Spleen (tissue), 7 donors: Measurements from ENCODE around the gene WDR74.

Experiments
- CTCF ChIP-seq, 11 experiments: fragments of 200-600 bp in 7 of 11; fragments of 450-650 bp in 4 of 11; sonication (generic) in 4 of 11; IDR thresholded peaks in 8 of 11; conservative IDR thresholded peaks in 3 of 11; 1 replicate in 7 of 11; 2 replicates in 4 of 11; pipeline versions ENCODE4 v1.4.0 to v1.8.0; 2016 to 2021; ENCODE audit warnings: antibody characterized with exemption in 11 of 11, inconsistent platforms in 4 of 11, mild to moderate bottlenecking in 1 of 11
- POLR2A ChIP-seq, 3 donors: fragments of 450-650 bp; IDR thresholded peaks; one replicate each; pipeline ENCODE4 v1.5.1; 2017; ENCODE audit warnings: antibody characterized with exemption in 3 of 3, mild to moderate bottlenecking in 1 of 3
- POLR2AphosphoS5 ChIP-seq, 3 donors: sonication (generic); formaldehyde crosslinking; IDR thresholded peaks; one replicate each; pipeline ENCODE4 v1.5.1; 2017; ENCODE audit warnings: antibody characterized with exemption in 3 of 3
- donor health status: DM: no; HTN: no; CAD: no; lungs with moderate emphysema.
- donor health status: DM: no; HTN: no; CAD: no.
- donor health status: DM: no; HTN: no; CAD: no.

GRCh38 chr11:62811659-62812058 is 27.7 kb downstream of the WDR74 start:
- TF ChIP-seq CTCF (IDR thresholded peaks at IDR 0.05 in 8 of 11, conservative IDR thresholded peaks at IDR 0.05 in 3 of 11): no peak
- TF ChIP-seq POLR2A (IDR thresholded peaks at IDR 0.05): no peak
- no peak for TF ChIP-seq POLR2AphosphoS5 (IDR thresholded peaks at IDR 0.05)
